ENCODE results near the gene LUC7L3. TPM values are rescaled to one million over a fixed set of nuclear protein-coding genes. Genes with fewer than 3 reads are reported as not detected.

LUC7L3 gene
- total and polyA plus RNA-seq, 2 of the 13 experiments (the other 11 are each of a cell fraction or from before 2014, with no cell fraction given), result 108 to 120 TPM

GRCh38 chr17:50802609-50803571 is 83.5 kb downstream of the LUC7L3 start (continued):
- TF ChIP-seq ZNF17 (CRISPR knock-in tag; IDR thresholded peaks at IDR 0.05), result no peak
- no peak for TF ChIP-seq MAF1 (CRISPR knock-in tag; IDR thresholded peaks at IDR 0.05; ENCODE audit: borderline replicate concordance)
- TF ChIP-seq FOXK1 (CRISPR knock-in tag; IDR thresholded peaks at IDR 0.05; ENCODE audit: borderline replicate concordance, low read depth), result no peak
- no peak for TF ChIP-seq ZNF562 (CRISPR knock-in tag; IDR thresholded peaks at IDR 0.05; ENCODE audit: borderline replicate concordance)
- TF ChIP-seq ATM (IDR thresholded peaks at IDR 0.05; ENCODE audit: borderline replicate concordance), result no peak
- TF ChIP-seq HOMEZ (CRISPR knock-in tag; IDR thresholded peaks at IDR 0.05; ENCODE audit: low read depth), result no peak
- TF ChIP-seq SPEN (CRISPR knock-in tag; IDR thresholded peaks at IDR 0.05; ENCODE audit: low read depth), result no peak
- TF ChIP-seq RELA (CRISPR knock-in tag; IDR thresholded peaks at IDR 0.05), result no peak
- TF ChIP-seq MAFG (CRISPR knock-in tag; IDR thresholded peaks at IDR 0.05), result no peak
- peak; percentile 60 for TF ChIP-seq ZBTB7B (CRISPR knock-in tag; IDR thresholded peaks at IDR 0.05)
- no peak for TF ChIP-seq SP1 (IDR thresholded peaks at IDR 0.05)
- TF ChIP-seq SP1 (CRISPR knock-in tag; IDR thresholded peaks at IDR 0.05), result no peak
- no peak for TF ChIP-seq MYC (CRISPR knock-in tag; IDR thresholded peaks at IDR 0.05; ENCODE audit: borderline replicate concordance)
- no peak; the same call in 1 of the 2 replicates for TF ChIP-seq SNAI1 (CRISPR knock-in tag; IDR thresholded peaks at IDR 0.05; ENCODE audit: borderline replicate concordance)
- TF ChIP-seq PCBP1 (IDR thresholded peaks at IDR 0.05; ENCODE audit: borderline replicate concordance, low read depth, low read length), result no peak
- TF ChIP-seq TOPORS (CRISPR knock-in tag; IDR thresholded peaks at IDR 0.05), result 0 out of 2 replicates have a peak, but pooled peaks have one; percentile 32
- TF ChIP-seq TAF1 (CRISPR knock-in tag; IDR thresholded peaks at IDR 0.05), result no peak
- TF ChIP-seq ERF (CRISPR knock-in tag; IDR thresholded peaks at IDR 0.05), result no peak
- no peak for TF ChIP-seq CHD4 (IDR thresholded peaks at IDR 0.05; ENCODE audit: borderline replicate concordance, low read length)
- no peak for TF ChIP-seq ZNF746 (CRISPR knock-in tag; IDR thresholded peaks at IDR 0.05)
- no peak for TF ChIP-seq HDAC1 (CRISPR knock-in tag; IDR thresholded peaks at IDR 0.05)
- TF ChIP-seq ZNF569 (CRISPR knock-in tag; IDR thresholded peaks at IDR 0.05; ENCODE audit: borderline replicate concordance), result no peak
- no peak for TF ChIP-seq GLMP (CRISPR knock-in tag; IDR thresholded peaks at IDR 0.05; ENCODE audit: borderline replicate concordance)
- no peak for TF ChIP-seq HNRNPH1 (optimal IDR thresholded peaks at IDR 0.05; ENCODE audit: low read depth, low read length)
- no peak for TF ChIP-seq ZNF800 (CRISPR knock-in tag; IDR thresholded peaks at IDR 0.05)
- no peak for TF ChIP-seq ZNF143 (CRISPR knock-in tag; IDR thresholded peaks at IDR 0.05)
- TF ChIP-seq POLR2G (IDR thresholded peaks at IDR 0.05; ENCODE audit: low read depth, low read length), result no peak
- TF ChIP-seq POLR2A (IDR thresholded peaks at IDR 0.05; ENCODE audit: insufficient read depth in 1 of 2, low read depth in 2 of 2, low read length in 2 of 2), result no peak
- no peak for TF ChIP-seq ATAD3A (CRISPR knock-in tag; IDR thresholded peaks at IDR 0.05)
